GM19452 (cell line): ENCODE measurements around the gene FTO.

Source experiments
- ATAC-seq: cut with Tn5 transposase; IDR thresholded peaks from one replicate; pipeline ENCODE4 v1.9.1; 2021; ENCODE audit not compliant: unreplicated experiment

FTO gene

GRCh38 chr16:53991754-53992378 is 287.9 kb downstream of the FTO start:
- no peak for ATAC-seq

DNA sequence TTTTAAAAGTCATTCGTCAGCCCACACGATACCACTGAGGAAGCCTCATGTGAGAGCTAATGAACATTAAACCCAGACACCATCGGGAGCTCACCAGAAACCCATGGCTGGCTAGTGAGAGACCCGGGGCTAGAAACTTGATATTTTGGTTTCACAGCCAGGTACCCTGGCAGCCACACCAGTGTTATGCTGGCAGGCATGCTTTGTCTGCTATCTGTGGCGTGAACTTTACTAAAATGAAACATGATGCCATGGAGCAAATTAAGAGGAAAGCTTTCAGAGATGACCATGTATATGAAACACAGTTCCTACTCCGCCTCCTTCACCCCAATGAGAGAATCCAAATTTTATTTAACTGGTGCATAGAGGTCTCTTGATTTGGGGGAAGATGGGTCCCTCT is 291.4 kb downstream of the FTO start:
- ATAC-seq = no peak

GRCh38 chr16:53996961-53997360 is 293.0 kb downstream of the FTO start:
- no peak for ATAC-seq

- no peak for ATAC-seq
Observed at GRCh38 chr16:53998024-53998810, 294.3 kb downstream of the FTO start.

DNA sequence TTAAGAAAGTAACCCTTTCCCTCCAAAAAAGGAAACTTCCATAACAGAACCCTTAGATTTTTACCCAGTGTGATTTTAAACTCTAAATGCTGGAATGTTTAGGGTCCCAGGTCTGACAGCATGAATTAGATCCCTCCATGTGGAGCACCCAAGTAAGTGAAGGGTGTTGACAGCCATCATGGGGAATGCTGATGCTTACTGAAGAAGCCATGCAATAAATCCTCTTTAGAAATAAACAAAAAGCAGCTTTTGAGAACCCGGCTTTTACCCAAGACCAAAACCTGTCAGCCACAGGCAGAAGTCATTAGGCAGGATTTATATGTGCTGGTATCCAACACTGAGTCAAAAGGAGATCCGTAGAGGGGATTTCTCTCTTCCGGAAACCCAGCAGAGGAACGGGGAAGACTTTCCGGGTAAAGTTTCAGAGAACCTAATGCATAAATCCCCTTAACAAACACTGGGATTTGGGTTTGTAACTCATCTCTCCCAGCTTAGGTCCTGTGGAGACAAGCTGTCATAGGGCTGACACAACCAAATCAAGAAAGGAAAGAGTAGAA is 295.1 kb downstream of the FTO start:
- ATAC-seq = no peak

DNA sequence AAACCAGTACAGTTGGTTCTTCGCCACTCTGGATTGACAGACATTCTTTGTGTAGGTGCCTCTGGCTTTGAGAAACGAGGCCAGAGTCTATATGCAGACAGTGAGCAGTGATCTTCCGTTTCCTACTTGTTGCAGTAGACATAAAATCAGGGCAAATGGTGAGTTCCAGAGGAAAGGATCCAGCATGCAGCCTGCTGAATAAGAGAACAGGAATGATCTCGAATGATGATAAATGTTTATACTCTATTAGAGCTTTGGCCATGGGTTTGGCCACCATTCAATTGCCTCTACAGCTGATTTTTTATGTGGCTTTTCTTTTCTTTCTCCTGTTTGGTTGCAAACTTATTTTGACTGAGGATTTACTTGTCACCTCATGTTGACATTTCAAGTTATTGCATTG is 295.9 kb downstream of the FTO start:
- no peak for ATAC-seq

GRCh38 chr16:54000361-54000760 is 296.4 kb downstream of the FTO start:
- no peak for ATAC-seq

GRCh38 chr16:54006693-54007092 is 302.7 kb downstream of the FTO start:
- no peak for ATAC-seq

DNA sequence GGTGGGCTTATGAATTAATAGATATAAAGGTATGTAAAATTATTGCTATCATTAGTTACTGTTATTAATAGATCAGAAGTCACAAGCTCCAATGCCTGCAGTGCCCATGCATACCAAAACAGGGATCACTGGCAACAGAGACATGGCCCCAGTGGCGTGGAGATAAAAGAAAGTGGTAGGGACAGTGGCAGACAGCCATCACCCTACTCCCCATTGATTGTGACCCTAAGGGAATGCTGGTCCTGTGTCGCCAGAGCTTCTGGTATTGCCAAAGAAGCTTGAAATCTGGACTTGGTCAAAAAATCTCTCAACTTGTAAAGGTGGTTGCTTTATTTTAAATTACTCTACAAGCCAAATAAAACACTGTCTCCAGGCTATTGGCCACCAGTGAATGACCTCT is 303.5 kb downstream of the FTO start:
- no peak for ATAC-seq

DNA sequence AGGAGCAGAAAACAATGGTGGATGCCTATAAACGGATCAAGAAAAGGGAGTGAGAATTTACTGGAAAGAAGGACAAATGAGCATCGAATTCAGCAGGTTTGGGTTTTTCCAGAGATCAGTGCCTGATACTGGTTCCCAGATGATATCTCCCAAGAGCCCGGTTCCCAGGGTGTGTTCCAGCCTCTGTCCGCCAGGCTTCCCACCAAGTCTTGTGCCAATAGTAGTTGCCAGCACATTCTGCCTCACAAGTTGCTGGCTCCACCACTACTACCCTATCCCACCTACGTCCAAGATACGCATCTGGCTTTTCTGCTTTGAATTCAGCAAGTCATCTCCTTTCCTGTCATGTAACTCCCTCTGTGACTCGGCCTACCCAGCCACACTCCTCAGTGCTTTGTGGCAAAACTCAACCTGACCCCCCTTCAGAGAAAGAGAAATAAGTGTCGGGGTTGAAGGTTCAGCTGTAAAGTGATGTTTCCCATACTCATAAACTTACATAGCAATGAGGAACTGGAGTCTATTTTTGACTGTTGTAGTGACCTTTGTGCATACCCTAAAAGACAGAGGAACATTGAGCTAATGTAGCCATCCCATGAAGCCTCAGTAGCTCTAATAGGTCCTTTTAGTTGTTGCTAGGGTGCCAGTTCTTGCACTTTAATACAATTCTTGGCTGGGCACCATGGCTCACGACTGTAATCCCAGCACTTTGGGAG is 305.7 kb downstream of the FTO start:
- no peak for ATAC-seq

GRCh38 chr16:54015147-54015546 is 311.2 kb downstream of the FTO start:
- no peak for ATAC-seq

GRCh38 chr16:54022362-54022761 is 318.4 kb downstream of the FTO start:
- no peak for ATAC-seq

GRCh38 chr16:54026456-54026855 is 322.5 kb downstream of the FTO start:
- ATAC-seq = no peak

- ATAC-seq = no peak
Observed at GRCh38 chr16:54027062-54027461, 323.1 kb downstream of the FTO start.

DNA sequence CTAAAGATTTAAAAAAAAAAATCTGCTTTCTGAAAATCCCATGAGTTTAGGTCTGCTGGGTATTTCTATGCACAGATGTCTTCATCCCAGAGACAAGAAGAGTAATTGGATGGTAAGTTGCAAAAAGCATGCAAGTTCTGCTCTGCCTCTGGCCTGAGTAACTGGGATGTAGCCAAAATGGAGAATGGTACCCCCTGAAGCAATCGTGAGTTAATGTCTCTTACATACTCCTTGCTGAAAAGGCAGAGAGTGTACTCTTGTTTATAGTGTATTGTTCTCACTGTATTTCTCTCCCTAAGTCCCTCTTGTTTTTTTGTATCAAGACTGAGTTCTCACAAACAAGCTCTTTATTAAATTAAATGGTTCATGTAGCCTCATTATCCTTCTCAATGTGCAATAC is 323.6 kb downstream of the FTO start:
- no peak for ATAC-seq

DNA sequence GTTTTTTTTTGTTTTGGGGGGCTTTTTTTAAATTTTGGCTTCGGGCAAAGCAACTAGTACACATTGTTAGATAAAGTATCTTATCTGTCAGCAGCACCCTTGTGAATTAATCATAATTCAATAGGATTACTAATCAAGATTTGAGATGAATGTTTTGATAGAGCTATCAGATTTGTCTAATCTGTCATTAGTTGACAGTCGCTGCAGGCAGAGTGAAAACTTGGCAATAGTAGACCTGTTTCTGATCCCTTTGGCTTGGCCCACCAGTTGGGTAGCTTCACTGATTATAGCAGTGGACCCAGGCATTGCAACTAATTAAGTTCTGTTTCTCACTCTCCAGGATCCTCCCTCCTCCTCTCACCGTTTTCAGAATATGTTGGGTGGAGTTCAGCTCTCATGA is 324.0 kb downstream of the FTO start:
- ATAC-seq = no peak

- ATAC-seq = no peak
Observed at GRCh38 chr16:54030451-54030850, 326.5 kb downstream of the FTO start.

DNA sequence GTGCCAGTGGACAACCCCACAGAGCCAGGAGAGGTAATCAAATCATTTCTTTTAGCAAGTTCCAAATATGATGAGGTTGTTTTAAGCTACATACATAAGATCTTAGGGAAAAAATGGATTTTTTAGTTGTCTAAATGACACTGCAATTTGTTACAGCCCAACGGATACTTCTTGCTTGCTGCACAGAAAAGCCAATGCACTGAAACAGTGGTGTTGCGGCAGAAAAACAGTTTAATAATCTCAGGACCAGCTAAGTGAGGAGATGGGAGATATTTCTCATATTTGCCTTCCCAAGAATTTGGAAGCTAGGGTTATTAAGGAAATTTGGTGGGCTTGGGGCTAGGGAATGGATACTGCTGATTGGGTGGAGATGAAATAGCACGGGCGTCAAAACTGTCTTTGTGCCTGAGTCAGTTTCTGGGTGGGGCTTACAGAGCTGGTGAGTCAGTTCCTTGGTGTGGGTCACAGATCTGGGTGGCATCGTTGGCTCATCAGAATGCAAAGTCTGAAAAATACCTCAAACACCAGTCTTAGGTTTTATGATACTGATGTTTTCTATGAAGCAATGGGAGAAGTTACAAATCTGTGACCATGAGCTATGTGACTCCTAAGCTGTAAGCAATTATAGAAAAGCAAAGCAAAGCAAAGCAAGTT is 327.3 kb downstream of the FTO start:
- no peak for ATAC-seq

DNA sequence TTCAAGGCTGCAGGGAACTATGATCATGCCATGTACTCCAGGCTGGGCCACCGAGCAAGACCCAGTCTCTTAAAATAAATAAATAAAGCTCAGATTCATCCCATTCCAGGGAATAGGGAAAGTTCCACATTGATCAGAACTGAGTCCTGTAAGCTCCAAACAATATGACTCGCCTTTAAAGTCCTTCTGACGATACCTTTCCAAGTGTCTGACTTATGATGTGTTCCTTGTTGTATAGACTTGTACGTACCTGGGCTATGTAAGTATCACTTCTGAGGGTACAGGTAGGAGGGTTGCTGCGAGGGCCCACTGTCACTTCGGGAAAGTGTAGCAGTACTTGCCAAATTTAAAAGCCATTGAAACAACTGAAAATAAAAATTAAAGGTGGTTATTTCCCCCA is 329.8 kb downstream of the FTO start:
- no peak for ATAC-seq

DNA sequence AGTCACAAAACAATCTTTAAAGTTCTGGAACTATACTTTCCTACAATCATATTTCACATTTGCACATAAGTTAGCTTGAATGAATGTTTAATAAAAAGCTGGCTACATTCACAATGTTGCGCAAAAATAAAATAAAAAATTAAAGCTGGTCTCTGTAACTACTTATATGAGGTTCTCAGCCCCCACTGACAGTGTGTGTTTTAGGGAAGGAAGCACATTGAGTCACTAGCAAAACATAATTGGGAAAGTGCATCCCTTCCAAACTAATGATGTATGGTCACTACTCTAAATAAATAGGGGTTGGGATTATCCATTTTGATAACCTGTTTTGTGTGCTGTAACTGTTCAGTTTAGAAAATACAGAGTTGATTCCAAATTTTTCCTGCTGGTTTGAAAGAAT is 330.7 kb downstream of the FTO start:
- ATAC-seq = no peak

DNA sequence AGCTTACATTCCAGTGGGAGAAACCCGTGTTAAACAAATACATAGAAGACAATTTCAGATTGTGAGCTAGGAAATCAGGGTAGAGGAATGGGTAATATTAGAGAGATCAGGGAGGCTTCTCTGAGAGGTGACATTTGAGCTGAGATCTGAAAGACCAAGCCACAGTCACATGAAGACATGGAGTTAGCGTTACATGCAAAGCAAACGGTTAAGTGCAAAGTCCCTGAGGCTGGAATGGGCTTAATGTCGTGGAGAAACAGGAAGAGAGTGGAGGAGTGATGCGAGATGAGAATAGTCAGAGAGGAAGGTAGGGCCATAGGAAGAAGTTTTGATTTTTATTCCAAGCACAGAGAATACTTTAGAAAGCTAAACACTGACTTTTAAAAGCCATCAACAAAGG is 336.5 kb downstream of the FTO start:
- ATAC-seq = no peak
